CD14-positive monocyte (primary cell): ENCODE results near the gene UBASH3B. TPM values are rescaled to one million over a fixed set of nuclear protein-coding genes. Genes with fewer than 3 reads are reported as not detected.

ENCODE experiments used
- DNase-seq, 3 donors: peaks; one replicate each; pipeline ENCODE4 v3.0.0-alpha.2; 2011 to 2022
- H2AFZ ChIP-seq: 2 replicates; pipeline ENCODE4 v1.6.0; 2012; ENCODE audit warnings: mild to moderate bottlenecking, low read depth, low read length, inconsistent platforms; ENCODE audit not compliant: insufficient read depth, poor library complexity, severe bottlenecking
- H3K27ac ChIP-seq, 2 donors: 1 replicate in 1 of 2; 2 replicates in 1 of 2; pipeline ENCODE4 v1.5.1; 2012 to 2013; ENCODE audit warnings: low read length in 2 of 2, control low read depth in 1 of 2, inconsistent platforms in 1 of 2, low read depth in 1 of 2, mild to moderate bottlenecking in 1 of 2
- H3K27me3 ChIP-seq, 2 donors: one replicate each; pipeline versions ENCODE4 v1.6.0 to v1.6.1; 2011 to 2013; ENCODE audit warnings: low read length in 2 of 2; ENCODE audit not compliant: control insufficient read depth in 2 of 2, insufficient read depth in 2 of 2
- H3K36me3 ChIP-seq, 2 donors: replicated peaks in 1 of 2; 1 replicate in 1 of 2; 2 replicates in 1 of 2; pipeline versions ENCODE4 v1.5.1 to v1.6.1; 2012 to 2013; ENCODE audit warnings: low read length in 2 of 2, control low read depth in 1 of 2, inconsistent platforms in 1 of 2, mild to moderate bottlenecking in 1 of 2; ENCODE audit not compliant: insufficient read depth in 2 of 2, control insufficient read depth in 1 of 2
- H3K4me1 ChIP-seq, 2 donors: 1 replicate in 1 of 2; 2 replicates in 1 of 2; pipeline versions ENCODE4 v1.5.1 to v1.6.1; 2012 to 2013; ENCODE audit warnings: low read length in 2 of 2, control low read depth in 1 of 2, inconsistent platforms in 1 of 2, mild to moderate bottlenecking in 1 of 2, moderate library complexity in 1 of 2; ENCODE audit not compliant: insufficient read depth in 2 of 2, control insufficient read depth in 1 of 2
- H3K4me2 ChIP-seq: replicated peaks from 2 replicates; pipeline ENCODE3; 2012; ENCODE audit warnings: low read length, moderate library complexity, mild to moderate bottlenecking; ENCODE audit not compliant: poor library complexity, severe bottlenecking; ENCODE audit errors: extremely low read depth
- H3K4me3 ChIP-seq, 3 experiments: fragments of 200-600 bp in 1 of 3; sonication (generic) in 1 of 3; replicated peaks in 1 of 3; 1 replicate in 2 of 3; 2 replicates in 1 of 3; pipeline ENCODE4 v1.5.1; 2011 to 2013; ENCODE audit warnings: low read length in 3 of 3, mild to moderate bottlenecking in 3 of 3, control low read depth in 2 of 3, low read depth in 2 of 3, inconsistent platforms in 1 of 3, moderate library complexity in 1 of 3
- H3K79me2 ChIP-seq: 2 replicates; pipeline ENCODE4 v1.6.0; 2012; ENCODE audit warnings: mild to moderate bottlenecking, control low read depth, inconsistent platforms, low read length, moderate library complexity; ENCODE audit not compliant: insufficient read depth
- H3K9ac ChIP-seq: 2 replicates; pipeline ENCODE4 v1.6.0; 2017; ENCODE audit warnings: low read length, mild to moderate bottlenecking; ENCODE audit not compliant: insufficient read depth, poor library complexity, severe bottlenecking
- H3K9me3 ChIP-seq, 2 donors: replicated peaks in 1 of 2; 1 replicate in 1 of 2; 2 replicates in 1 of 2; pipeline versions ENCODE4 v1.5.1 to v1.6.1; 2012 to 2013; ENCODE audit warnings: low read length in 2 of 2, control low read depth in 1 of 2; ENCODE audit not compliant: control insufficient read depth in 1 of 2, insufficient read depth in 1 of 2
- H4K20me1 ChIP-seq: 2 replicates; pipeline ENCODE4 v1.6.0; 2012; ENCODE audit warnings: mild to moderate bottlenecking, low read length, control low read depth, moderate library complexity; ENCODE audit not compliant: insufficient read depth
- H3K27ac Mint-ChIP-seq, 7 donors: one replicate each; pipeline ENCODE4 v1.8.0; 2020; ENCODE audit warnings: mild to moderate bottlenecking in 7 of 7, mixed read lengths in 7 of 7, moderate library complexity in 6 of 7, inconsistent platforms in 2 of 7
- H3K27me3 Mint-ChIP-seq, 3 donors: one replicate each; pipeline ENCODE4 v1.8.0; 2021 to 2022; ENCODE audit warnings: low read depth in 3 of 3, mild to moderate bottlenecking in 3 of 3, mixed read lengths in 3 of 3, moderate library complexity in 3 of 3, inconsistent platforms in 1 of 3
- H3K36me3 Mint-ChIP-seq, 2 donors: one replicate each; pipeline ENCODE4 v1.8.0; 2020; ENCODE audit warnings: mixed read lengths in 2 of 2, inconsistent platforms in 1 of 2, mild to moderate bottlenecking in 1 of 2
- H3K4me1 Mint-ChIP-seq: one replicate; pipeline ENCODE4 v1.8.0; 2020; ENCODE audit warnings: mild to moderate bottlenecking, mixed read lengths
- H3K4me3 Mint-ChIP-seq, 2 donors: one replicate each; pipeline ENCODE4 v1.8.0; 2020; ENCODE audit warnings: mild to moderate bottlenecking in 2 of 2, mixed read lengths in 2 of 2, moderate library complexity in 1 of 2
- H3K9me3 Mint-ChIP-seq, 7 donors: one replicate each; pipeline ENCODE4 v1.8.0; 2020 to 2022; ENCODE audit warnings: mixed read lengths in 7 of 7, mild to moderate bottlenecking in 6 of 7, moderate library complexity in 6 of 7, inconsistent platforms in 2 of 7
- WGBS: methylation state at CpG from one replicate; pipeline ENCODE4 v1.1.5; 2013; ENCODE audit warnings: missing lambda C conversion rate; ENCODE audit not compliant: insufficient coverage; 5-methylcytosine and 5-hydroxymethylcytosine counted together
- intact Hi-C, 2 donors: fragments of 100-400 bp; cut with micrococcal nuclease; formaldehyde crosslinking; loops; one replicate each; pipeline versions ENCODE4 v1.15.0 to v1.15.1; 2023
- polyA plus RNA-seq, 3 donors: library from polyadenylated mRNA; depleted of rRNA in 1 of 3; unstranded in 2 of 3; stranded (reverse) in 1 of 3; fragments of 300-500 nt in 2 of 3; fragments of >200 nt in 1 of 3; fragmentation: Illumina TruSeq in 2 of 3; gene quantifications; 1 replicate in 2 of 3; 2 replicates in 1 of 3; pipeline ENCODE4 v1.2.3, GENCODE V29; 2012 to 2021
- TF ChIP-seq, protein P1 (sequence below): fragments of 200-600 bp; IDR thresholded peaks from one replicate; pipeline ENCODE4 v1.8.0; 2022; ENCODE audit warnings: antibody characterized with exemption, mild to moderate bottlenecking

The UBASH3B gene
- polyA plus RNA-seq, 3 donors: 3.3 to 13.5 (median 7.1) TPM

DNA sequence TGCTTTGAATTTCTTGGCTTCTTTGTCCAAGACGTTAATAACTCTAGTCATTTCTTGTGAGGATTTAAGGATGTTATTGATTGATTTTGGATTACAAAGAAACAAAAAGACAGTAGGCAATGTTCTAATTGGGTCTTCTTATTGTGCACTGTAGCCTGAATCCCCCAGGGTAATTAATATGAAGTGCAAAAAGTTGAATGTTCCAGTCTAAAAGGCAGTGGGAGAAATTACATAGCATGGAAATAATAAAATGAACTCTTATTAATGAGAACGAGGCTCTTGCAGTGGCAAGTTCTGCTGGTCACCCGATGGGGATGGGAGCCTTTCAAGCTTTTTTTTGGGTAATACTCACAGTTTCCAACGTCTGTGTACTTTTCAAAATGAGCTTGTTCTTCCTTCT lies 45.6 kb downstream of the UBASH3B start:
- Mint-ChIP-seq H3K4me1 (peaks cover 50% of the 10 kb centered on the region), H3K36me3 (peaks cover 19 to 35% of the 10 kb centered on the region in 2 donors), H3K27ac (peak overlapping the region in 1 of 7 donors; percentile 40), H3K27me3 (peaks cover 0 to 6% (median 5%) of the 10 kb centered on the region in 3 donors), H3K9me3 (no peaks in the 10 kb centered on the region), H3K4me3 (no peak overlapping the region)
- Histone ChIP-seq H3K4me2 (no peak overlapping the region), H3K9ac (no peak overlapping the region), H2AFZ (no peak overlapping the region), H3K4me1 (peaks cover 34 to 36% of the 10 kb centered on the region in 2 donors), H3K36me3 (peaks cover 0 to 5% of the 10 kb centered on the region in 2 donors), H3K27me3 (no peaks in the 10 kb centered on the region), H3K79me2 (peaks cover 76% of the 10 kb centered on the region), H4K20me1 (no peaks in the 10 kb centered on the region), H3K9me3 (no peaks in the 10 kb centered on the region), H3K27ac (no peak overlapping the region), H3K4me3 (no peak overlapping the region)
- intact Hi-C loops: no loop called here
- WGBS: 92% methylated on average over 1 of the region's 4 CpGs
- TF ChIP-seq, protein P1, sequence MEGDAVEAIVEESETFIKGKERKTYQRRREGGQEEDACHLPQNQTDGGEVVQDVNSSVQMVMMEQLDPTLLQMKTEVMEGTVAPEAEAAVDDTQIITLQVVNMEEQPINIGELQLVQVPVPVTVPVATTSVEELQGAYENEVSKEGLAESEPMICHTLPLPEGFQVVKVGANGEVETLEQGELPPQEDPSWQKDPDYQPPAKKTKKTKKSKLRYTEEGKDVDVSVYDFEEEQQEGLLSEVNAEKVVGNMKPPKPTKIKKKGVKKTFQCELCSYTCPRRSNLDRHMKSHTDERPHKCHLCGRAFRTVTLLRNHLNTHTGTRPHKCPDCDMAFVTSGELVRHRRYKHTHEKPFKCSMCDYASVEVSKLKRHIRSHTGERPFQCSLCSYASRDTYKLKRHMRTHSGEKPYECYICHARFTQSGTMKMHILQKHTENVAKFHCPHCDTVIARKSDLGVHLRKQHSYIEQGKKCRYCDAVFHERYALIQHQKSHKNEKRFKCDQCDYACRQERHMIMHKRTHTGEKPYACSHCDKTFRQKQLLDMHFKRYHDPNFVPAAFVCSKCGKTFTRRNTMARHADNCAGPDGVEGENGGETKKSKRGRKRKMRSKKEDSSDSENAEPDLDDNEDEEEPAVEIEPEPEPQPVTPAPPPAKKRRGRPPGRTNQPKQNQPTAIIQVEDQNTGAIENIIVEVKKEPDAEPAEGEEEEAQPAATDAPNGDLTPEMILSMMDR: no peak
- no peak for DNase-seq

DNA sequence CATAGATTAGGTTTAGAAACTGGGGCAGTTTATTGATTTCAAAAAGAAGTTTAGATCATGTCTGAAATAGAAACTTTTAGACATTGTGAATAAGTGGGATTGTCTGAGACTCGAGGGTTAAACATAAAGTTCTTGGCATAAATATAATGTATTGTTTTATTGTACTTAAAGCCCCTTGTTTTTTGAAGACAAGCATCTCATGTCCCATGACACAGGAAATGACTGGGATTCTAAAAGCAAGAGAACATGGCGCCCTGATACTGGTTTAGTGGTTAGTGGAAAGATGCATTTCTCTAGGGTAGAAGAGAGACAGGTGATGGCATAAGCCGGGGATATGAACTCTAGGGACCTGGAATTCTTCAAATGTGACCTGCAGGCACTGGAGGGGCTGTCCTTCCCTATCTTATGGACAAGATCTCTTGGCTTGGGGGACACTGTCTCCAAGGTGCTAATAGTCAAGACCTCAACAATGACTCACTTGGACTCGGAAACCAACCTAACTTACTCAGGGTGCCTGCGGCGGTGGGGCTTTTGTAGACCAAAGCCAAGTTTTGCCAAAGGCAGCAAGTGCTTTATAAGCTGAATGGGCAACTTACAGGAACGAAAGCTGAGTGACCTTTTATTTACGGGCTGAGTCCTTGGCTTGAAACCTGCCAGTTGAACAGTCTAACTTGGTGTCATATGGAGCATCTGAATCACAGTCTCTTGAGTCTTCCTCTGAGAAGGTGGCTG lies 48.2 kb downstream of the UBASH3B start:
- H3K27me3 ChIP-seq: no peaks in the 10 kb centered on the region
- H3K4me3 ChIP-seq: no peak overlapping the region
- H3K9me3 Mint-ChIP-seq: no peaks in the 10 kb centered on the region
- H4K20me1 ChIP-seq: no peaks in the 10 kb centered on the region
- H3K4me3 Mint-ChIP-seq: no peak overlapping the region
- WGBS: 96% methylated on average over 6 of the region's 8 CpGs
- H3K9ac ChIP-seq: no peak overlapping the region
- no peak overlapping the region for H3K27ac ChIP-seq
- H3K9me3 ChIP-seq: no peaks in the 10 kb centered on the region
- TF ChIP-seq, protein P1: no peak
- H3K27me3 Mint-ChIP-seq: peaks cover 0 to 5% (median 3%) of the 10 kb centered on the region in 3 donors
- peaks cover 0 to 5% of the 10 kb centered on the region in 2 donors for H3K36me3 ChIP-seq
- intact Hi-C loops: no loop called here
- DNase-seq: no peak
- peaks cover 13 to 20% of the 10 kb centered on the region in 2 donors for H3K4me1 ChIP-seq
- peaks cover 38% of the 10 kb centered on the region for H3K4me1 Mint-ChIP-seq
- no peak overlapping the region for H3K4me2 ChIP-seq
- peaks cover 70% of the 10 kb centered on the region for H3K79me2 ChIP-seq
- peak overlapping the region in 1 of 7 donors; percentile 13 for H3K27ac Mint-ChIP-seq
- H2AFZ ChIP-seq: no peak overlapping the region
- peaks cover 19 to 35% of the 10 kb centered on the region in 2 donors for H3K36me3 Mint-ChIP-seq
